UCSD-AML1 (cell line): ENCODE data around the gene IGSF10.
A peak's percentile ranks its signal among the peaks of the same experiment; 100 is the strongest.

ENCODE experiments used
- DNase-seq: peaks from one replicate; lab custom pipeline; 2025; ENCODE audit not compliant: unreplicated experiment; lab: John Stamatoyannopoulos, UW

The IGSF10 gene

DNA sequence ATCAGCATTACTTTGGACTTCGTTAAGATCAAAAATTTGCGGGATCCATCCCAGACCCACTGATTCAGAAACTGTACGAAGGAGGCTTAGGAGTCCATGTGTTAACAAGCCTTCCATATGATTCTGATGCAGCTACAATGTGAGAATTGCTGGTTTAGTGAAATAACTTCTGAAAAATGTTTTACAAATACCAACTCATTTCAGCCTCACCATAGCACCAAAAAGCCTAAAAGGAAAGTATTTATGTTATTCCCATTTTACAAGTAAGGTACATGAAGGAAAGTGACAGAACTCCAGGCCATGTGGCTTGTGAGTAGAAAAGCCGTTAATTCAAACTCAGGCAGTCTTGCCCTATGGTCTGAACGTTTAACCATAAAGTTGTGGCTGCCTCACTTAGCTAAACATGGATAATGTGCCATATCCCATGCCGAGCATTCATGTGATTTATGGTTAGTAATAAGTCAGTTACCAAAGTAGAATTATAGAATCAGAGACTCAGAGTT lies 1.5 kb upstream of the IGSF10 start:
- DNase-seq = no peak

DNA sequence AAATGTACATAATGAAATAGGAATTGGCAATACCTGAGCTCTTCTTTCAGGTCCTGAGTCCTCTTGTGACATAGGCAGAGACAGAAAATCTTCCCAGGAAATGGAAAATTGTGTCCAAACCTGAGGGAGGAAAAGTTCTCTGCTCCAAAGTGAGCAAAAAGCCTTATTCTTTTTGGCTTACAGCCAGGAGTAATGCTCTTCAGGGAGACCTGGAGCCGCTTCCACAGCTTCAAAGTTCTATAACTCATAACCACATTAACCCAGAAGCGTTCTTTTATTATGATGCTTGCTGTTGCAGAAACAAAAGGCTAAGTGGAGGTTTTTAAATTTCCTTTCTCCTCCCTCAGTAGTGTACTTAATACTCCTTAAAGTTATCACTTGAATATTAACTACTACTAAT lies 633 bp downstream of the IGSF10 start:
- DNase-seq = no peak

DNA sequence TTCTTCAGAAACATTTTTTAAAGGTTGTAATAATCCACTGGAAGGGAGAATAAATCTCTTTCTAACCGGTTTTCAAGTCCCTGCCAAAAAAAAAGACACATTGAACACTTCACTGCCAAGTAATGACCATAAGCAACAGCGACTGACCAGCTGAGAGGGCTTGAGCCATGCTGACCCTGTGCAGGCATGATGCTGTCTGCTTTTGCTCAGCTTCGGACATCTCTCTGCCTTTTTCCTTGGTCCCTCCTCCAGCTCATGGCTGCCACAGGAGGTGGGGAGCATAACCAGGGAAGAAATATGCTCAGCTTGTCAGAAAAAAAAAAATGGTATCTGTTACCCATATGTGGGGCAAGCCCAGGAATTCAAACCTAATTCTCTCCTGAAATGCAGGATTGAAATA lies 1.5 kb downstream of the IGSF10 start:
- DNase-seq = no peak

GRCh38 chr3:151456065-151456464 lies 4.8 kb downstream of the IGSF10 start:
- DNase-seq = no peak

DNA sequence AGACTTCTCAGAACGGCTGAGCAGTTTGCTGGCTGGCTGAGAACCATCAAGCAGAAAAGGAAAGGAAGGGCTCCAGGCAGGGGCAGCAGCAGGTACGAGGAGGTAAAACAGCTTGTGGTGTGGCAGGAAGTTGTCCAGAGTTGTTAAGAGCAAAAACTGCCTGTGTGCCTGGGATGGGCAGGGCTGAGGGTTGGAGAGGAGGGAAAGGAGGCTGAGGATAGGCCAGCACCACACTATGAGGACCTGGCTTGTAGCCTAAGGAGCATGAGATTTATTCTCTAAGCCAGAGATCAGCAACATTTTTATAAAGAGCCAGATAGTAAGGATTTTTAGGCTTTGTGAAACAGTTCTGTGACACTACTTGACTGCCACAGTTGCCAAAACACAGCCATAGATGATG lies 8.0 kb downstream of the IGSF10 start:
- DNase-seq = no peak

- no peak for DNase-seq
Observed at GRCh38 chr3:151452368-151452767, 8.5 kb downstream of the IGSF10 start.

DNA sequence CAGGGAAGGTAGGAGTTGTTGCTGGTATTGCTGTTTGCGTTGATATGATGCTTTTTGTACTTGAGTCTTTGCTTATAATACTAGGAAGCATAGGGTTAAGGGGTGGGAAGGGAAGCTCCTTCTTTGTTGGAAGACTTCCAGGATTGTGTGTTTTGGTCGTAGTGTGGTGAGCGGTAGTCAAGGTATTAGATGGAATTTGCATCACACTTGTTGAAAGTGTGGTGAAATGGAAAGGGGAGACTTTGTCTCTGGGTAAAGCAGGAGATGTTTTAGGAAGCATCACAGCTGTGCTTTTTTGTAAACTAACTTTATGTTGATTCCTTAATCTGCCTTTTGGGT lies 14.9 kb downstream of the IGSF10 start:
- no peak for DNase-seq

- peak; percentile 37 for DNase-seq
Observed at GRCh38 chr3:151445273-151446001, 15.4 kb downstream of the IGSF10 start.

GRCh38 chr3:151443583-151443982 lies 17.3 kb downstream of the IGSF10 start:
- DNase-seq = no peak

DNA sequence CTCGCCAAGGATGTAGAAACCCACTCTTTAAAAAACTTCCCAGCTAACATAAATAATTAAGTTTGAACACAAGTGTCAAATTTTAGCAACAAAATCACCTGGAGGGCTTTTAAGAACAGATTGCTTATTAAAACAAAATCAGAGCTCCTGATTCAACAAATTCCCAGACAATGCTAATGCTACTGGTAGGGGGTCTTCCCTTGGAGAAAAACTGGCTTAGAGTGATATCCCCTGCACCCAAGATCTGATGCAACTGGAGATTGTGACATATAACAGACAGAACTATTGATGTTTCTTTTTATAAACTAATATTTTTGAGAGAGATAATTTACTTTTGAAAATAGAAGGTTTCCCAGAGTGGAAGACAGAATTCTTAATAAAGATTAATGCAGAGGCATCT lies 19.9 kb downstream of the IGSF10 start:
- no peak for DNase-seq

- no peak for DNase-seq
Observed at GRCh38 chr3:151439652-151440125, 21.2 kb downstream of the IGSF10 start.

- DNase-seq = no peak
Observed at GRCh38 chr3:151437906-151438305, 23.0 kb downstream of the IGSF10 start.

GRCh38 chr3:151436675-151437446 lies 24.0 kb downstream of the IGSF10 start:
- DNase-seq = no peak

DNA sequence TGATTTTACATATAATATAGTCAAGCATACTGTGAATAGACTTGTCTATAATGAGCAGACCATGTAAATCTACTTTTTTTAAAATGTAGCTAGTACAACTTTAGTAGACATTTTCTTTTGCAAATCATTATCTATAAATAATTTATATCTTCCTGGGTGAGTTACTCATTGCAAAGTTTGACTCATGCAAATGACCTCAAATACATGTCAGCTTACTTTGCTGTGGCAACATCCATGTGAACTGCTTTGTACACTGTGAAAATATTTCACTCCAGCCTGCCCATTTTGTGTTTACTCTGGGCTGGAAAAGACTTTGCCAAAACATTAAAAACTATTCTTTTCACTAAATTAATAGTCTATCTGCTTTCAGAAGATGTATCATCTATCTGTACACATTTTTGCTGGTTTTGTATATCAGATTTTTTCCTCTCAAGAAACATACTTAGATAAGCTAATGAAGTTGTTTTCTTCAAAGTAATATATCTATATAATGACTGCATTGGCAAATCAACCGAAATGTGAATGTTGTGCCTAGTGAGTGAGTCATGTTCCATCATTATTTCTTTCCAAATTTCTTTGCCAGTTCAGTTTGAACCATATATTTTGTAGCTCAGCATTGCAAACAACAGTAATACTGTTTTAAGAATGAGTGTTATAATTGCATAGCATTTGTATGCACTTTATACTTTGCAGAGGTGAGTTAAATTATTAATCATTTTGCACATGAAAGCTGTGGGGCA lies 26.5 kb downstream of the IGSF10 start:
- no peak for DNase-seq

- no peak for DNase-seq
Observed at GRCh38 chr3:151432616-151433372, 28.1 kb downstream of the IGSF10 start.

DNA sequence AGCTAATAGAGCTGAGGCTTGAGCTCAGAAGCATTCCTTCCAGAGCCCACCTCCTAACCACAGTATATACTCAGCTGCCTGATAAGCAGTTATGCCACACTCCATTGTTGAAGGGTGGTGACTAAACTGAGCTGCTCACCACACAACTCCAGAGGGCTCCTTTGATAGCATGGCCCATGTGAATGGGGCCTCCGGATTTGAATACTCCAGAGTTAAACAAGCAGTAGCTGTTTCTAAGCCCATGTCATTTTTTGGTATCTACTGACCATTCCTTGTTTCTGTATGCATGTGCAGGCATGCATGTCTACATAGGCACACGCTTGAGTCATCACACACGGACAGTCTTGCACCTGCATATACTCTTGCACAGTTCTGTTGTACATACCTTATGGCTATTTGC lies 28.9 kb downstream of the IGSF10 start:
- DNase-seq = peak; percentile 18

- DNase-seq = no peak
Observed at GRCh38 chr3:151430821-151431484, 29.9 kb downstream of the IGSF10 start.

DNA sequence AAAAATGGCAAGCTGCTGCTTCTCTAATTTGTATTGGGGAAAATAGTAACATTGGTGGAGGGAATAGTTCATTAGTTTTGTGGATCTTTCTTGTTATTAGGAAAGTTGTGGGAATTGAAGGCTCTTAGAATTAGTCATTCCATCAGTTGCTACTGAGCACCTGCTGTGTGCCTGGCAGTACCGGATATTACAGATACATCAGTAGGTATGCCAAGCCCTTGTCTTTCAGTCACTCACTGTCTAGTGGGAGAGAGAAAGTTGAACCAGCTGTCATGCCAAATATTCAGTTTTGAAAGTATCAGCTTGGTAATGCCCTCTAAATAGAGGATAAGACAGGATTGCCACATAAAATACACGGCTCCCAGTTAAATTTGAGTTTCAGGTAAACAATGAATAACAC lies 32.5 kb downstream of the IGSF10 start:
- no peak for DNase-seq

- peak; percentile 28 for DNase-seq
Observed at GRCh38 chr3:151426341-151426657, 34.6 kb downstream of the IGSF10 start.

DNA sequence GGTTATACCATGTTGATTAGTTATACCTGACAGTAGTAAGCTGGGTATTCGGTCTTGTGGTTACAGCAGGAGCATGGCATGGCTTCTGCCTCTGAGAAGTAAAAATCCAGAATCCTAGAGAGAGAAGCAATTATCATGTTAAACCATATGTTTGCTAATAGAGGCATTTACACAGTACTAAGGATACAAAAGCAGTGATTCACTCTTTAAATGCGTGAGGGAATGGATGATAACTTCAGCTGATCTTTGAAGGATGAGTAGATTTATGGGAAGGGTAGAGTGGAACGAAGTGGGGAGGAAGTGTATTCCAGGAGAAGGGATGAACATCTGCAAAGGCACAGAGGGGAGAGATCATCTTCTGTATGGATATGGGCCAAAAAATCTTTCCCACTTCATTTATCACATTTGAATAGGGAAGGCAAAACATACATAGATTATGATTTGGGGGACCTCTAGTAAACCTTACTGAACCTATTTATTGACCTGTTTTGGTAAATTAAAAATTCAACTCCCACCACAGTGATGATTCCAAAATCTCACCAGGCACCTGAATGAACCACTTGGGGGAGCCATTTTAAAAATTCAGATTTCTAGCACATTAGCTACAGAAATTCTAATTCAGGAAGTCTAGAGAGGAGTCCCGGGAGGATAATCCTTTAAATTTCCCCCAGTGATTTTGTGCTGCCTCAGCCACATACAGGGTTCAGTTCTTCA lies 35.1 kb downstream of the IGSF10 start:
- DNase-seq = no peak
